IPS-NIHi11 (cell line): ENCODE results near the gene PIMREG.

Experiments used
- DNase-seq: peaks from one replicate; pipeline ENCODE4 v3.0.0; 2012; ENCODE audit warnings: mixed read lengths, low spot score

The PIMREG gene

DNA sequence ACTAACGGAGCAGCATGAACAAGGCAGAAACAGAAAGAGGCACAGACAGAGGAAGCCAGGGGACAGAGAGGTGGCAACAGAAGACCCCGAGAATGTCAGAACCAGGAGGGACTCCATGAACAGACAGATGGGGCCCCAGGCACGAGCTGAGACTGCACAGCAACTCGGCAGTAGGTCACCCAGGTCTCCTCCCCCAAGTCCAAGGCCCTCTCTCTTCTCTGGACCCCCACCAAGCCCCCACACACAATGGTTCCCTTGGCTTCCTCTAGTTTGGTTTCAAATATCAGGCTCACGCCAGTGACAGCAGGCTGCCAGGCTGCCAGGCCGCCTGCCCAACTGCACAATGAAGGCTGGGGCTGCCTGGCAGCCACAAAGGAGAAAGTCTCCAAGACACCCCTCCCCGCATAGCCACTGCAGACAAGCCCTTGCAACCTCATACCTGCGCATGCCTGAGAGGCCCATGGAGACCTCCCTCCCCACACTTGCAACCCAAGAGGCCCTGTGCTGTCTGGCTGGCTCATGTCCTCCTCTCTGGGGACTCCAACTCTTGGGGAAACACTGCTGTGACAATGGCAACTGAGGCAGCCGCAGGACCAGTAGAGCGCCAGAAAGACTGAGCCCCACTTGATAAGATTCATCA lies 54.8 kb downstream of the PIMREG start:
- DNase-seq: no peak
